AG08395 (cell line): Measurements from ENCODE around the gene PEAK1.

Source experiments
- DNase-seq: peaks from one replicate; pipeline ENCODE4 v3.0.0; 2012; ENCODE audit warnings: mixed read lengths, low spot score

PEAK1 gene

DNA sequence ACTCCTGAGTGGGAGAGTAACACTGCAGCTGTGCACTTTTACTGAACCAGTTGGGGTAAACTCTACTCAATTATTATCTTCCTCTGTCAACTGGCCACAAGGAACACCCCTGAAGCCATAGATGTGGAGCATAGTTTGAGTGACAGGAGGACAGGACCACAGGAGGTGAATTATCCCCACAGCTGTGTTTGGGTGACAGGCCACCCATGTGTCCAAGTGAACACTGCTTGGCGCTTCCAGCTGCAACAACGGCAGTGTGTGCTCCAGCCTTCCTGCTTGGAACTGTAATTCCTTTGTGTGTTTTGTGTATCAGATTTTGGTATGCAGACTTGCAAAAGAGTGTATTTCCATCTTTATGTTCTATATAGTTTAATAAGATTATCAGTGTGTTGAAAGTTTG lies 328.8 kb downstream of the PEAK1 start:
- DNase-seq, result no peak

DNA sequence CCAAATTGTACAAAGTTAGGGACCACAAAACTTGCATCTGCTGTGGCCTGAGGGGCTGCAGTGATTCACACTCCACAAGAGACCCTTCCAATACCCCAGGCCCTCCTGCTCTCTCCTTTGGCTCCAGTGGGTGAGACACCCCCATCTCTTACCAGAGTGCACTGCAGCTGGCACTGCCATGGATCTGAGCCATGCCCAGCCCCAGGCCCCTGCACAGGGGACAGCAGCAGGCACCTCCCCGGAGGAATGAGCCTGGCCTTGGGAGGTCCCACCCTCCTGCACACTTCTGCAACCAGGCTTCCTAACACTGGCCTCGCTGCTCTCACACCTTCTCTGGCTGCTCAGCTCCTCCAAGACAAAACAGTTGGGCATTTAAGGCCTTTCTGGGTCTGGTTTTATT lies 332.7 kb downstream of the PEAK1 start:
- no peak for DNase-seq

DNA sequence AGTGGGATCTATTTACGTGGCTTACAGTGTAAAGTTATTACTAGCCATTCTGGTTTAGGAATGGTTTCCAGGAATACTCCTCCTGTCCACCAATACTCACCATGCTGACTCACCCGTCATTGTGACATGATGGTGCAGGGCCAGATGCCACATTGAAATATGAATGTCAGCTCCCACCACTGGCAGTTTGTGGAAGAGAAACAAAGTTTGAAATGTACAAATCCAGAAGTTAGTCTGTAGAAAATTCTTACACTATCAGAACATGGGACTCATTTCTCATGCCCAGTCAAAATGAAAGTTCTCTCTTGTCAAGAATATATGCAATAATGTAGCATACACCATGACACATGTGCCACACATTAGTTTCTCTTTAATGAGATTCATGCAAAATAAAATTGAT lies 334.6 kb downstream of the PEAK1 start:
- peak; percentile 71 for DNase-seq

DNA sequence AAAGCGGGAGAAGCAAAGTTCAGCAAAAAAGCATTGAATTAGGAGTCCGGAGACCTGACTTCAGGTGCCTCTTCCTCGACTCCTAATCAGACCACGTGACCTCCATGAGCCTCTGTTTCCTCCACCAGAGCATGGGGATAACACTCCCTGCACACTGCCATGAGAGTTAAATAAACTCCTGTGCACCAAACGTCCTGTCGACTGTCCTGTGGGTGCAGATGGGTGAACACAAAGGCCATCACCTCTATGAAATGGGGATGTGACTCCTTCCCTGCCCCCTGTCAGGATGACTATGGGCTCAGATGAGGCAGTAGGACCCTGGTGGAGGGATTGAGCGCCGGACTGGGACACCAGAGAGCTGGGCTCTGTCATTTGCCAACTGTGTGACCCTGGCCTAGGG lies 335.5 kb downstream of the PEAK1 start:
- no peak for DNase-seq

DNA sequence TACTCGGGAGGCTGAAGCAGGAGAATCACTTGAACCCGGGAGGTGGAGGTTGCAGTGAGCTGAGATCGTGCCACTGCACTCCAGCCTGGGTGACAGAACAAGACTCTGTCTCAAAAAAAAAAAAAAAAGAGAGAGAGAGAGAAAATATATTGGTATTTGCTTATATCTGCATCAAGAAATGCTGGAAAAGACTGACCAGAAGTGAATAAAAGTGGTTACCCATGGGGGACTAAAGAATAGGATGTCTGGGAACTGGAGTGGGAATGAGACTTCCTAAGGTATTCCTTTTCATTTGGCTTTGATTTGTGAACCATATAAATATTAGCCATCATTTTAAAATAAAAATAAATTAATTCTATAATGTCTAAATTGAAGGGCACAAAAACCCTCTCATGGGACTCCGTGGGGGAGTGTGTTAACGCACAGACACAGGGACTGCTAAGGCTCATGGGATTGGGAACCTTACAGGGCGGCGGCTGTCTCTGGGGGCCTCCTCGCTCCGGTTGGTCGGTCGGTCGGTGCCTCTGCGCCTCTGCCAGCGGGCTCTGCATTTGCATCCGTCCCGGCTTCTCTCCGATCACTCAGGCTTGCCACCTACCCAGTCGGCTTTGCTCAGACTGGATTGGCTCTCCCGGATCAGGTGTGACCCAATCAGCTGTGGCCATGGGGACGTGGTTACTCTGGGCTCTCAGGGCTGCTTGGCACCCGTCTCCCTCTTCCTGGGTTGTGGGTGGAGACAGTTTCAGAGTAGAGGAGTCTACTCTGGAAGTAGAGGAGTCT lies 336.3 kb downstream of the PEAK1 start:
- peak; percentile 69 for DNase-seq

DNA sequence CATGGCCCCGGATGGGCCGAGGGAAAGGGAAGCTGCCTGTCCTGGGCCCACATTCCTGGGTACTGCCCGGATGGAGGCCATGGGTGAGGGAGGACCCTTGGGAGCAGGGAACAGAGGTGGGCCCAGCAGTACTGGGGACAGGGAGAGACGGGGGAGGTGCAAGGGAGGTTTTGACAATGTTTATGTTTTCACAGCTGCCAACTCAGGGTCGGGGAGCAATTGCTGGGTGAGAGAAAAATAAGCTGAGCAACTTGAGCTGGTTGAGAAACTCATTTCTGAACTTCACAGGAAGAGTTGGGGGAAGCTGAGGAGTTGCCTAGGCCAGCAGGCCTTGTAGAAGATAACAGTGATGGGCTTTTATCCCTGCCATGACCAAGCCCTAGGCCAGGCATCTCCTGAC lies 337.9 kb downstream of the PEAK1 start:
- DNase-seq, result no peak

DNA sequence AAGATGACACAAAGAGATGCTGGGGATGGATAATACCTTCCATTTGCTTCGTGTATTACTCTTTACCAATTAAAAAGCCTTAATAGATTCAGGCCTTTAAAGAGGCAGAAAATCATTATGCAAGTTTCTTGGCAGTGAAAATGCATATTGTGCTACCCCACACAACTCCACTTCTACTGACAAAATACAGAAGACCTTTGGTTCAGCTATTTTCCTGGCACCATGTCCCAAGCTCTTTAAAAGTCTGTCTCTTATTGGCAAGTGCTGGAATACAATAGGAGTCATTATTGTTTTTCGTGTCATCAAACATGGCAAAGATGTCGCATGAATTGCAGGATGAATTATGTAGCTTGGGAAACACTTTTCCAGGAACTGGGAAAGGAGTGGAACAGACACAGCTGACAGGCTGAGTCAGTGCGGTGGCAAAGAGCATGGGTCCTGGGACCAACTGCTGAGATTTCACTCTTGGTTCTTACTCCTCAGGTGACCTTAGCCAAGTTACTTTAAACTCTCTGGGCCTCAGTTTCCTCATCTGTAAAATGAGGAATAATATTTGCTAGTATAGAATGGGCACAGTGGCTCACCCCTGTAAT lies 343.5 kb downstream of the PEAK1 start:
- DNase-seq, result no peak

DNA sequence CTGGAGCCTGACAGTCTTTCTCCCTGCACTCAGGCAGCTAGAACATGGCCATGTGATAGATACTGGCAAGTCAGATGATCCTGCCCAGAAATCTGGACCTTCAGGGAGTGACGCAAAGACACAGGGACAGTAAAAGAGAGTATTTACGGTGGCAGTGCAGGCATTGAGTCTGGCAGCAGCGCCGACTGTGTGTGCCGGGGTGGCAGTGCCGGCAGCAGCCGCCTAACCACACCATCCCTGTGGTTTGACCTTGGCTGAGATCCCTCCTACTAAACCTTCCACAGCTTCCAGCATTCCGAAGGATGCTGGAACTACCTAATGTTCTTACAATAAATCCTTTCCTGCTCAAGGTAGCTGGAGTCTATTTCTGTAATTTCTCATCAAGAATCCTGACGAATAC lies 344.4 kb downstream of the PEAK1 start:
- DNase-seq, result no peak

DNA sequence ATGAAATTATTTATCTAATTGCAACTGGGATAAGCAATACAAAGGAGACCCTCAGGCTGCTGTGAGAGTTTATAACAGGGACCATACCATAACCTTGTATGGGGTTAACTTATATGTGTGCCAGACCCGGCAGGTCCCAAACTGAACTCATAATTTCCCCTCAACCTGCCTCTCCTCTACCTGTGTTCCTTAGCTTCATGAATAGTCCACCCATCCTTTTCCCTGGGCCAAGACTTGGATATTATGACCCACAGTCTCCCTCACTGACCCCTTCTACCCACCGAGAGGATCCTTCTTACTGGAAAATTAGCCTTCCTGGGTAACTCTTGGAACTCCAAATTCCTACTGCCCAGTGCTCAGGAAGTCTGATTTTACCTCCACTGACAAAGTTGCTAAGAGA lies 345.6 kb downstream of the PEAK1 start:
- DNase-seq, result no peak

DNA sequence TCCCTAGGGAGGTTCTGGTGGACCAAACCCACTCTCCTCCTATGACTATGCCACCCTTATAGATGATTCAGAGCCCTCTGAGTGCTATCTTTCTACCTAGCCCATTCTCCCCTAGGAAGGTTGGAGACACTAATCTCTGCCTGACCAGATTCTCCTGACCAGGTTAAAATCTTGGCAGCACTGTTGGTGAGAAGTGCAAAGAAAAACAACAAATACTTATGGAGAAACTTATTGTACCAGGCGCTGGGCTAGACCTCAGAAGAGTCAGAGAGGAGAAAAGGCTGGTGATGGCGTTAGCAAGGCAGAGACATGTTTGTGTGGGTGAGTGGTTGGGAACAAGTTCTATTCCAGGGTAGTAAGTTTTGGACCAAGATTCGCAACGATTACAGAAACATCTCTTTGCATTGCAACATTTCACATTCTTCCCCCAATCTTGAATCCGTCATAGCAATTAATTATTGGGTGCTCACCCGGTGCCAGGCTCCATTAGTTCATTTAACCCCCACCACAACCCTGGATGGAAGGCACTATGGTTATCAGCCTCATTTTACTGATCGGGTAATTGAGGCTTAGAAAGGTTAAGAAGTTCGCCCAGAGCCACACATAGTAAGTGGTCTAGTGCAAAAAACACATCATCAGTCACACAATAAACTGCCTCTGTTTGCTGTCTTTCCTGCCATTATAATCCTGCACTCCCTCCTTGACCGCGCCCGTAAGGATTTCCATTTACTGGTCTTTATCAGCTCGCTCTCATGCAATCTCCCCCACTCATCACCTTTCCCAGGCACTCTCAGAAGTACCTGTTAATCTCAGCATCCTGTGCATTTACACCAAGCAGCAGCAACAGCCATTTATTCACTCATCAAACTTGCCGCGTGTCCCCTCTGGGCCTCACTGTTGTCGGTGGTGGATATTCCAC lies 348.3 kb downstream of the PEAK1 start:
- no peak for DNase-seq

DNA sequence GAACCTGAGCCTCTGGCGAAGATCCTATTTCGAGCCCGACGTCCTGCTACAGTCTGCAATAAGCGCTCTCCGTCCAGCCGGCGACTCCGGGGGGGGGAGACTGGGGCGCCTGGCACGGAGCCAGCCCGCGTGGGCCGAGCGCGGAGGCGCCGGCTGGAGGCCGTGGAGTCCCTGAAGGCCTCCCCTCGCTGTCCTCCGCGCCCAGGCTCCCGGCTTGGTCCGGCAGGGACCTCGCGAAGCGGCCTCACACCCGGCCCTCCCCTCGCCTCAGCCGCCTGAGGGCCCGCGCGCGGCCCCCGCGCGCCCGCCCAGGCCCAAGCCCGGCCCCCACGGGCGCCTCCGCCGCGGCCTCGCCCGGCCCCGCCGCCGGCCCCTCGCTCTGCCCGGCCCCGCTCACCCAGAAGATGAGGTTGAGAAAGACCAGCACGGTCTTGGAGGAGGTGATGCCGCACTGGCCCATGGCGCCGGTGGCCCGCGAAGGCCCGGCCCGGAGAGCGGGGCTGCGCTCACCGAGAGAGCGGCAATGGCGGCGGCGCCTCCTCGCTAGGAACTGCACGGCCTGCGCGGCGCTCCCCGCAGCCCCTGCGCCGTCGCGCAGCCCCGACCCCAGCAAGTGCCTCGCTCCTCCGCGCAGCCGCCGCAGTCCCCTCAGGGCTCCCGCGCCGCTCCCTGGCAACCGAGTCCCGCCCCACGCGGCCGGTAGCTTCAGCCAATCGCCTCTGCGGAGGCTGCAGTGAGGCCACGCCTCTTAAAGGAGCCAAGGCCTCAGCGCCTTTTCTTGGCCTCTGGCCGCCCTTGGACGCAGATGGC lies 349.2 kb downstream of the PEAK1 start, which contains the start of gene TSPAN3:
TSS of gene TSPAN3 (minus strand) at position 615 of the 810 bp plus-strand sequence. CDS start at position 460, 155 bp downstream.
- DNase-seq, result peak; percentile 95

DNA sequence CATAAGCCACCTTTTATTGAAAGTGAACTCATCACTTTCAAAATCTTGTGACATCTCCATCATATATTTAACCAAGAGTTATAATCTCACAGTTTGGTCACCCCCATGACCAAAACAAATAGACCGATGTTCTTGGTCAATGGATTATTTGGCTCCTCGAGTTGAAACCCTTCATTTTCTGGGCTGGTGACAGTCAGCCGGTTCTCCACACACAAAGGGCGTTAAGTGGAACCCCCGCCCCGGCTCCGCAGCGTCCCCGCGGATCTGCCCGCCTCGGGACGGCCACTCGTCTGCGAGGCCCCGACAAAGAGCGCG lies 349.8 kb downstream of the PEAK1 start:
- DNase-seq, result no peak

DNA sequence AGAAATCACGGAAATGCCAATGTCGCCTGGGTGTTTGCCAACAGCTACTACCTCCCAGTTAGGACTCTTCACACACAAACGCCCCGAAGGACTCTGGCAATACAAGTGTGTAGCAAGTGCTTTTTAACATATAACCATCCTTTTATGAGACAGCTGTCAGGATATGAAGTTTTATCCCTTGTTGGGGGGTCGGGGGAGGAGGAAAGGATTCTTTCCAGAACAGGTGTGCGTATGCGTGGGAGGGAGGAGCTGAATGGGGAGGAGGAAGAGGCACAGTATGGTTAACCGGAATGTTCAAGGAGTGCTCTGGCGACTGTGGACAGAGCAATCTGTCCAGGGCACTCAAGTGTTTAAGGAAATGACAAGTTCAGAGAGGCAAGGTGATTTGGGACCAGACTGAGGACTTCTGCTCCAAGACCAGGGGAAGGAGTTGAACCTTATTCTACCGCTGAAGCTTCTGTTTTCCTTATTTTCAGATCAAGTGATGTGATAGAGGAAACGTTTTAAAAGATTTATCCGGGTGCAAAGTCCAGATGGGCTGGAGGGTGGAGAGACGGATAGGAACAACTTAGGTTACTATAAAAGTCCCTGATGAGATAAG lies 350.3 kb downstream of the PEAK1 start:
- no peak for DNase-seq

DNA sequence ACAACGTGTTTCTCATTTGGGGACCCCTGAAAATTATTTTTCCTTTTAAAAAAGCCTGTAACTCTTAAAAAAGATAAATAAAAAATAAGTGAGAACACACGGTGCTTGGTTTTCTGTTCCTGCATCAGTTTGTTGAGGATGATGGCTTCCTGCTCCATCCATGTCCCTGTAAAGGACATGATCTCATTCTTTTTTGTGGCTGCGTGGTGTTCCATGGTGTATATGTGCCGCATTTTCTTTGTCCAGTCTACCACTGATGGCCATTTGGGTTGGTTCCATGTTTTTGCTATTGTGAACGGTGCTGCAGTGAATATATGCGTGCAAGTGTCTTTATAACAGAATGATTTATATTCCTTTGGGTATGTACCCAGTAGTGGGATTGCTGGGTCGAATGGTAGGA lies 351.3 kb downstream of the PEAK1 start:
- DNase-seq, result no peak

DNA sequence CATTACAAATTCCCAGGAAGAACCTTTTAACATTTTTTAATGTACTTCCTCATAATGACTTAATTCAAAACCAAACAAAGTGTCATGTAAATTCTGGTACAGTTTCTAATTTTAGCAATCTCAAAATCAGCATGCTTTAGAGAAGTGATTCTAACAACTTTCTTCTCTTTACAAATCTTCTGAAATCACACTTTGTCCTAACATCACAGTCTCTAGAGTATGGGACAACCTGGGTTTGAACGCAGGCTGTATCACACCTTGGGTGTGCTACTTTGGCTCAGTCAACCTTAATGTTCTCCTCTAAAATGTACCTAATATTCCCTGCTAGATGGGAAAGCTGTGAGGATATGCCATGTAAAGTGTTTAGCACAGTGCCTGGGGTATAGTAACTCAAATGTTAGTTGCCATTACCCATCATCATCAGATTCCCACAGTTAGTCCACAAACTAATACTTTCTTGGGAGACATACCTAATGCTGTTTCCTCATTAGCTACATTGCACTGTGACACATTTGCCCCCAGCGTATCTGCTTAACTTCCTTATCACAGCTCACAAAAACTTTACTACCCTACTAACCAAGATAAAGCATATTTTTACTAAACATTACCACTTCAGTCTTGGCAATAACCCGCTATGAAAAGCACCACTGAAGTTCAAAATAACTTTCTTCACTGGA lies 352.1 kb downstream of the PEAK1 start:
- DNase-seq, result no peak

DNA sequence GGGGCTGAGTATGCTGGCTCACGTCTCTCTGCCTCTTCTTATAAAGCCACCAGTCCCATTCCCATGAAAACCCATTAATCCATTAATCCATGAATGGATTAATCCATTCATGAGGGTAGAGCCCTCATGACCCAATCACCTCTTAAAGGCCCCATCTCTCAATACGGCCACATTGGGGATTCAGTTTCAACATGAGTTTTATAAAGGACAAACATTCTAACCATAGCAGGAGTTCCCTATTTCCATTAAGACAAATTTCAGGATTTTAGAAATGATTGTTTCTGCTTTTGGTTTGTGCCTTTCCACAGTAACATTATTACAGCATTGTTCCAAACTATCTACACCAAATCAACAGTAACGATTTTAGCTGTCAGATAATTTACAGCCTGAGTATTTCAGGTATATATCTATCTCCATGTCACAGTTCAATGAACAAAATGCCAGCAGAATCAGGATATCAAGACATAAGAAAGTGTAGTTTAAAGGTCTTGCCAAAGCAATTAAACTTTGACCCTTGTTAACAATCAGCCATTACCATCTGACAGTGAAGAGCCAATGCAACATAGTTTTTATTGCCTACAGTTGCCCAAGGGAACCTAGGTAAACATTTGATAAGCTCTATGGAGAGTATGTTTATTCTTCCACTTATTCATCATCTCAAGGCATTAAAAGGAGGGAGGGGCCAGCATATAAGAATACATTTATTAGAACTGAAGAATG lies 352.8 kb downstream of the PEAK1 start:
- DNase-seq, result no peak

DNA sequence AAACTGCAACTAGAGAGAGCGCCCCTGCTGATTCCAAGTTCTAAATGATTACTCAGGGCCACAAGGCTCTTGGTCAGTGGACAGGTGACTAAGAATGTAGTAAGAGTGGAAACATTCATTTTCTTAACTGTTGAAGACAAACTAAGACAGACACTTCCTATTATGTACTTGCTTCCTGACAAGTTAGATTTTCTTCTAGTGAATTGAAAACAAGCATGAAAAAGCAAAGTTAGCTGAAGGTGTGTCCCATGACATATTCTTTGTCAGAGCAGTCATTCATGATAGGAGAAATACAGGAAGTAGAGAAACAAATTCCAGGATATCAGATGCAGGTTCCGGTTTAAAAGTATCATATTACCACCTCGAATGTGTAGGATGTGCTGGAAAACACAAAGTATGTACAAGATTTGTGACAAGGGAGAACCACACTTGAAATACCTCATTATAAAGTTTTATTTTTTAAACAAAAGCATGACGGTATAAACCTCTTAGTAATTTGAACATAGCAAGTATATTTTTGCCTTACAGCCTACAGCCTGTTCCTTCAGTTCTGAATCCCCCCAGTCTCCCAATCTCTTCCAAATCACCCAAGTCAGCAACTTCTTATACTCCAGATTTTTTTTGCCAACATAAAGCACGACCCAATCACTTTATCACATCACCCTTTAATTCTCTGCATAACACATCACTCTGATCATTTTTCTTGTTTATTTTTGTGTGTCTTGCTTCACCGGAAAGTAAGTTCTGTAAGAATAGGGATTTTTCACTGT lies 355.2 kb downstream of the PEAK1 start:
- DNase-seq, result no peak

DNA sequence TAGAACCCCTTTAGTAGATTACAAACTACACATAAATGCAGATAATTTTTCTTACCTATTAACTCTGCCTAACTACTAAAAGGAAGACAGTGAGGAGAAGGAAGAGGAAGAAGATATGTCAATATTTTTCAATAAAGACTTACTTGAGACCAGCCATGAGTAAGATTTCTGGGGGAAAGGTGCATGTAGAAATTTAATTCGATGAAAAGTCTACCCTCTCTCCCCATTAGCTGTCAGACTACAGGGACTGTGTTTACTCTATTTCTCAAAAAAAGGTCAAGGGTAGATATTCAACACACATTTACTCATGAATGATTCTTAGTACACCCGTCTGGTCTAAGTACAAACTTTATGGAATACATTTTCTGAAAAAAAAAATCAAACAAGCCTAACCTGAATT lies 355.8 kb downstream of the PEAK1 start:
- DNase-seq, result no peak

DNA sequence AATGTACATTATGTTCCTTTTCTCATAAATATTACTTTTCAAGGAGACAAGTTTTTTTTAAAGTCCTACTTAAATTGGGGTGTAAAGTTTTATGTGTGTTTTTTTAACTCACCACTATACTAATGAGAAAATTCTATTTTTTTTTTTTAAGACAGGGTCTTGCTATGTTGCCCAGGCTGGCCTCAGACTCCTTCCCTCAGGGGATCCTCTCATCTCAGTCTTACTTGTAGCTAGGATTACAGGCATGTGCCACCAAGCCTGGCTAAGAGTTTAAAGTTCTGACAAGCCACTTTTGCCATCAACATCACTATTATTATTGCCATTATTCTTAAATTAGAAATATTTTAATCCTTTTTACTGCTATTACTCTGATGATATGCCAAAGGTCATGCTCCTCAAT lies 356.7 kb downstream of the PEAK1 start:
- DNase-seq, result no peak

DNA sequence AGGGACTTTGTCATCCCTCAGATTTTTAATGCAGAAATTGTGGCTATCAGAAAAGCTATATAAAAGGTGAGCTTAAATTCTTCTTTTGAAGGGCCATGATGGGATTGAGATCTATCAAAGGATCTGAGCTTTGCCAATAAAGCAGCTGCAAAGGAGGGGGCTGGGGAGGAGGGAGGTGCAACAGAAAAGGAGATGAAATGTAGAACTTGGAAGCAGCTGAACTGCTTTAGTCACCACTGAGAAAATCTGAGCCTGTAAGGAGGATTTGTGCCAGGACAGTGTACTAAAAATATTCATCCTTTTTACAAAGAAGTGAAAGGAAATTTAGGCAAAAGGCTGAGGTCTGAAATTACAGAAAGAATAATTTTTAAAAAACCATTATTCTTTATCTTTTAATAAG lies 359.4 kb downstream of the PEAK1 start:
- peak; percentile 49 for DNase-seq
